Caco-2 (cell line): Measurements from ENCODE around the gene RASSF7. TPM values are rescaled to one million over a fixed set of nuclear protein-coding genes. Genes with fewer than 3 reads are reported as not detected.

Experiments used
- BruUV-seq: library from RNA; stranded (reverse); fragments of 400-500 nt; replicated peaks from 2 replicates; lab custom pipeline; 2021; lab: Mats Ljungman, UMichigan
- CTCF ChIA-PET: fragments of 300-600 bp; sonication (Branson Sonifier 250); formaldehyde crosslinking; loops from one replicate; lab custom pipeline; 2022; ENCODE audit warnings: antibody characterized with exemption; lab: Charles Lee
- POLR2A ChIA-PET: fragments of 300-600 bp; sonication (Branson Sonifier 250); formaldehyde crosslinking; loops from one replicate; lab custom pipeline; 2022; ENCODE audit warnings: antibody characterized with exemption; lab: Charles Lee
- DNase-seq, 2 experiments: peaks; one replicate each; pipeline versions ENCODE4 v3.0.0 to v3.0.0-alpha.2; 2020 to 2022
- H3K27me3 ChIP-seq: replicated peaks from 2 replicates; pipeline ENCODE4 v1.6.0; 2011; ENCODE audit warnings: low read length; ENCODE audit not compliant: control insufficient read depth, insufficient read depth
- H3K36me3 ChIP-seq: 2 replicates; pipeline ENCODE4 v1.5.1; 2011; ENCODE audit warnings: low read length; ENCODE audit not compliant: control insufficient read depth, insufficient read depth
- H3K4me1 ChIP-seq: fragments of 250-450 bp; sonication (Bioruptor Pico); 2 replicates; pipeline ENCODE4 v1.5.1; 2020; ENCODE audit warnings: mild to moderate bottlenecking
- H3K4me3 ChIP-seq: 2 replicates; pipeline ENCODE4 v1.5.1; 2011; ENCODE audit warnings: low read depth, mild to moderate bottlenecking, control low read depth, low read length
- H3K9me3 ChIP-seq: fragments of 250-450 bp; sonication (Bioruptor Pico); 2 replicates; pipeline ENCODE4 v1.5.1; 2020; ENCODE audit warnings: mild to moderate bottlenecking, moderate library complexity
- H3K27ac Mint-ChIP-seq: one replicate; pipeline ENCODE4 v1.8.0; 2022; ENCODE audit warnings: mixed read lengths; ENCODE audit not compliant: unreplicated experiment
- H3K27me3 Mint-ChIP-seq: one replicate; pipeline ENCODE4 v1.8.0; 2022; ENCODE audit warnings: mixed read lengths; ENCODE audit not compliant: insufficient read depth, unreplicated experiment
- H3K36me3 Mint-ChIP-seq: one replicate; pipeline ENCODE4 v1.8.0; 2022; ENCODE audit warnings: mild to moderate bottlenecking, mixed read lengths; ENCODE audit not compliant: insufficient read depth, unreplicated experiment
- H3K4me1 Mint-ChIP-seq: one replicate; pipeline ENCODE4 v1.8.0; 2022; ENCODE audit warnings: low read depth, mixed read lengths; ENCODE audit not compliant: unreplicated experiment
- H3K4me3 Mint-ChIP-seq: one replicate; pipeline ENCODE4 v1.8.0; 2022; ENCODE audit warnings: mild to moderate bottlenecking, moderate library complexity, mixed read lengths; ENCODE audit not compliant: unreplicated experiment
- H3K9me3 Mint-ChIP-seq: one replicate; pipeline ENCODE4 v1.8.0; 2022; ENCODE audit warnings: mixed read lengths; ENCODE audit not compliant: unreplicated experiment
- intact Hi-C: fragments of 100-400 bp; cut with micrococcal nuclease; formaldehyde crosslinking; loops from one replicate; pipeline ENCODE4 v1.10.0; 2022; ENCODE audit not compliant: unreplicated experiment
- total RNA-seq: library from RNA; stranded (reverse); gene quantifications from 2 replicates; pipeline ENCODE4 v1.2.3, GENCODE V29; 2022
- TF ChIP-seq, protein P1 (sequence below), 2 experiments: fragments of 200-600 bp in 1 of 2; IDR thresholded peaks; 1 replicate in 1 of 2; 2 replicates in 1 of 2; pipeline versions ENCODE4 v1.5.1 to v1.8.0; 2011 to 2022; ENCODE audit warnings: antibody characterized with exemption in 1 of 2, control low read depth in 1 of 2, inconsistent platforms in 1 of 2, low read depth in 1 of 2, low read length in 1 of 2, mild to moderate bottlenecking in 1 of 2, moderate library complexity in 1 of 2; ENCODE audit not compliant: insufficient read depth in 1 of 2, severe bottlenecking in 1 of 2, unreplicated experiment in 1 of 2

Gene RASSF7
- total RNA-seq, 1 experiment from 2014 or later = 65.5 TPM

DNA sequence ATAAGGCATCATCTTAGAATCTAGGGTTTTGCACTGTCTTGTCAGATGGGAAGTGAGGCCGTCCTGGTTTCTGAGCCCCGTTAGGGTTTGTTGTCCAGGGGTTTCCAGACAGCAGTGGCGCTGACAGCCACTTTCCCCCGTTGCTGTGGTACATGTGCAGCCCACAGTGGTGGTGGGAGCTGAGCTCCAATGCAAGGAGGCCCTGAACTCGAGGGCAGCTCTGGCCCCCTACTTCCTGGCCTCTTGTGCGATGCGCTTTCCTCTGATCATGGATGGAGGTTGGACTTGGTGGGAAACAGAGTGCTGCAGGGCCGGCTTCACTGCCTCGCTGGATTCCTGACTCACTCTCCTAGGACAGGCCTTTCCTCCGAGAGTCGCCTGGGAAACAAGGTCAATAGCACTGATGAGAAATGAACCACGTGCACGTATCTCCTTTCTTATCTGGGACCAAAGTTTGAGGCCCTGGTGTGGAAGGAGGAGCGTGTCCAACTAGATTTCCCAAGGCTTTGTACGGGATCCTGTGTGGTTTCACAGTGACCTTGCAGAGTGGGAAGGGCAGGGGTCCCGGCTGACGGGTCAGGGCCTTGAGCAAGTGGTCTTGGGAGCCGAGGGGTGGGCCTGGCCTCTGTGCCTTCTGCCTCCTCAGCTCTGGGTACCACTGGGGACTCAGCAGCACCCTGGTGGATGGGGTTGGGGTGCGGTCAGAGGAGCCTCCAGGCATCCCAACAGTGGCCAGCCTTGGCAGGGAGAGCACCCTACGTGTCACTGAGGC lies 19.2 kb downstream of the RASSF7 start:
- intact Hi-C loops = loop anchor here (5.0 kb wide), 1 partner anchor 32 kb away; no protein-coding TSS in a partner anchor
- peaks cover 1% of the 10 kb centered on the region; the same call in 1 of the 2 replicates for H3K36me3 ChIP-seq
- H3K27me3 ChIP-seq = no peaks in the 10 kb centered on the region
- Mint-ChIP-seq H3K36me3 (peaks cover 55% of the 10 kb centered on the region), H3K27ac (no peak overlapping the region), H3K4me3 (no peak overlapping the region), H3K27me3 (no peaks in the 10 kb centered on the region), H3K4me1 (peaks cover 5% of the 10 kb centered on the region), H3K9me3 (no peaks in the 10 kb centered on the region)
- POLR2A ChIA-PET = no interaction called here
- BruUV-seq = no TSS peak
- H3K9me3 ChIP-seq = no peaks in the 10 kb centered on the region
- CTCF ChIA-PET = no interaction called here
- H3K4me1 ChIP-seq = peaks cover 26% of the 10 kb centered on the region
- TF ChIP-seq, protein P1, sequence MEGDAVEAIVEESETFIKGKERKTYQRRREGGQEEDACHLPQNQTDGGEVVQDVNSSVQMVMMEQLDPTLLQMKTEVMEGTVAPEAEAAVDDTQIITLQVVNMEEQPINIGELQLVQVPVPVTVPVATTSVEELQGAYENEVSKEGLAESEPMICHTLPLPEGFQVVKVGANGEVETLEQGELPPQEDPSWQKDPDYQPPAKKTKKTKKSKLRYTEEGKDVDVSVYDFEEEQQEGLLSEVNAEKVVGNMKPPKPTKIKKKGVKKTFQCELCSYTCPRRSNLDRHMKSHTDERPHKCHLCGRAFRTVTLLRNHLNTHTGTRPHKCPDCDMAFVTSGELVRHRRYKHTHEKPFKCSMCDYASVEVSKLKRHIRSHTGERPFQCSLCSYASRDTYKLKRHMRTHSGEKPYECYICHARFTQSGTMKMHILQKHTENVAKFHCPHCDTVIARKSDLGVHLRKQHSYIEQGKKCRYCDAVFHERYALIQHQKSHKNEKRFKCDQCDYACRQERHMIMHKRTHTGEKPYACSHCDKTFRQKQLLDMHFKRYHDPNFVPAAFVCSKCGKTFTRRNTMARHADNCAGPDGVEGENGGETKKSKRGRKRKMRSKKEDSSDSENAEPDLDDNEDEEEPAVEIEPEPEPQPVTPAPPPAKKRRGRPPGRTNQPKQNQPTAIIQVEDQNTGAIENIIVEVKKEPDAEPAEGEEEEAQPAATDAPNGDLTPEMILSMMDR (IDR thresholded peaks at IDR 0.05; ENCODE audit: insufficient read depth in 1 of 2, low read depth in 1 of 2, low read length in 1 of 2, severe bottlenecking in 1 of 2, unreplicated experiment in 1 of 2) = no peak
- DNase-seq = no peak
- no peak overlapping the region for H3K4me3 ChIP-seq

DNA sequence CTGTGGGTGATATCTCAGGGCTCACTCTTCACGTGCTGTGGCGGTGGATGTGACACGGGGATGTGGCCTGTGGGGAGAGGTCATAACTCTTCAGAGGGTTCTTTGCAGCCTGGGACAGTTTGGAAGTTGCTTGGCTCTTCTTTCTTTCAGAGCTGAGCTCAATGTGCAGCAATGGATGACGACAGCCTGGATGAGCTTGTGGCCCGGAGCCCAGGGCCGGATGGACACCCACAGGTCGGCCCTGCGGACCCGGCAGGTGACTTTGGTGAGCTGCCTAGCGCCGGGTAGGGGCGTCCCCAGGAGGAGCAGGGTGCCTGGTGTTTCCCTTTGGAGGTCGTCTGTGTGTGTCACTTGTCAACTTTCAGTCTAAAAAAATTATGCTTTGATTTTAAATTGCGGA lies 20.6 kb downstream of the RASSF7 start:
- Histone ChIP-seq H3K27me3 (no peaks in the 10 kb centered on the region), H3K4me1 (peaks cover 31% of the 10 kb centered on the region), H3K9me3 (no peaks in the 10 kb centered on the region), H3K4me3 (no peak overlapping the region), H3K36me3 (peaks cover 1% of the 10 kb centered on the region; the same call in 1 of the 2 replicates)
- no TSS peak for BruUV-seq
- TF ChIP-seq, protein P1 (IDR thresholded peaks at IDR 0.05; ENCODE audit: insufficient read depth in 1 of 2, low read depth in 1 of 2, low read length in 1 of 2, severe bottlenecking in 1 of 2, unreplicated experiment in 1 of 2) = no peak
- H3K27ac Mint-ChIP-seq = no peak overlapping the region
- H3K4me3 Mint-ChIP-seq = no peak overlapping the region
- POLR2A ChIA-PET = no interaction called here
- DNase-seq = no peak
- CTCF ChIA-PET = no interaction called here
- H3K9me3 Mint-ChIP-seq = no peaks in the 10 kb centered on the region
- intact Hi-C loops = no loop called here
- no peaks in the 10 kb centered on the region for H3K27me3 Mint-ChIP-seq
- peaks cover 54% of the 10 kb centered on the region for H3K36me3 Mint-ChIP-seq
- peaks cover 4% of the 10 kb centered on the region for H3K4me1 Mint-ChIP-seq

DNA sequence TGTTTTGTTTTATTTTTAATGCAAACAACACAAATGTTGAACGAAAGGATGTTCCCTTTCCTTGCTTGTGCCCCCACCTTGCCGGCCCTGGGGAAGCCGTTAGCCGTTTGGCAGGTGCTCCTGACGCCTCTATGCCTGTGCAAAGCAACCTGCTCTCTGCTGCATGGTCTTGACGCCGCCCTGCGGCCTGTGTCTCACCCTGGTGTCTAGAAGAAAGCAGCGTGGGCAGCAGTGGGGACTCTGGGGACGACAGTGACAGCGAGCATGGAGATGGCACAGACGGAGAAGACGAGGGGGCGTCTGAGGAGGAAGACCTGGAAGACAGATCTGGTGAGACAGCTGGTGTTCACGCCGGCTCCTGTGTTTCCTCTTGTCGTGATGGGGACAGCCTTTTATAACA lies 21.0 kb downstream of the RASSF7 start:
- BruUV-seq = no TSS peak
- Mint-ChIP-seq H3K9me3 (no peaks in the 10 kb centered on the region), H3K4me1 (peaks cover 8% of the 10 kb centered on the region), H3K27ac (no peak overlapping the region), H3K36me3 (peaks cover 57% of the 10 kb centered on the region), H3K27me3 (no peaks in the 10 kb centered on the region), H3K4me3 (no peak overlapping the region)
- Histone ChIP-seq H3K4me1 (peaks cover 35% of the 10 kb centered on the region), H3K9me3 (no peaks in the 10 kb centered on the region), H3K4me3 (no peak overlapping the region), H3K27me3 (no peaks in the 10 kb centered on the region), H3K36me3 (peaks cover 1% of the 10 kb centered on the region; the same call in 1 of the 2 replicates)
- no peak for DNase-seq
- ChIA-PET CTCF (no interaction called here), POLR2A (no interaction called here)
- intact Hi-C loops = no loop called here
- TF ChIP-seq, protein P1 (IDR thresholded peaks at IDR 0.05; ENCODE audit: insufficient read depth in 1 of 2, low read depth in 1 of 2, low read length in 1 of 2, severe bottlenecking in 1 of 2, unreplicated experiment in 1 of 2) = no peak
